HG03558 (cell line): ENCODE results near the gene HMGCS2.
"Not testable (repeated sequence)": the region's sequence is repeated elsewhere in the genome, so short reads cannot be mapped to it uniquely, and the experiment has no call there.

Source experiments
- ATAC-seq: cut with Tn5 transposase; IDR thresholded peaks from one replicate; pipeline ENCODE4 v1.9.1; 2021; ENCODE audit warnings: moderate number of reproducible peaks; ENCODE audit not compliant: unreplicated experiment; ENCODE audit errors: extremely low read depth

Gene HMGCS2

GRCh38 chr1:119790451-119791198, 21.9 kb upstream of the HMGCS2 start:
- no peak for ATAC-seq

- ATAC-seq, result no peak
Measured at GRCh38 chr1:119787776-119788175, 19.1 kb upstream of the HMGCS2 start.

GRCh38 chr1:119786473-119787050, 17.9 kb upstream of the HMGCS2 start:
- not testable (repeated sequence) for ATAC-seq

GRCh38 chr1:119786046-119786445, 17.3 kb upstream of the HMGCS2 start:
- not testable (repeated sequence) for ATAC-seq

GRCh38 chr1:119784191-119784781, 15.6 kb upstream of the HMGCS2 start:
- no peak for ATAC-seq

GRCh38 chr1:119783354-119784185, 14.9 kb upstream of the HMGCS2 start:
- no peak for ATAC-seq

GRCh38 chr1:119782631-119783325, 14.1 kb upstream of the HMGCS2 start:
- ATAC-seq, result no peak

GRCh38 chr1:119781434-119782210, 12.9 kb upstream of the HMGCS2 start:
- ATAC-seq, result no peak

- no peak for ATAC-seq
Measured at GRCh38 chr1:119779869-119780356, 11.2 kb upstream of the HMGCS2 start.

- ATAC-seq, result no peak
Measured at GRCh38 chr1:119778886-119779560, 10.3 kb upstream of the HMGCS2 start.

- no peak for ATAC-seq
Measured at GRCh38 chr1:119778359-119778758, 9.7 kb upstream of the HMGCS2 start.

- ATAC-seq, result no peak
Measured at GRCh38 chr1:119774746-119775490, 6.2 kb upstream of the HMGCS2 start.

GRCh38 chr1:119773711-119774241, 5.1 kb upstream of the HMGCS2 start:
- no peak for ATAC-seq

- no peak for ATAC-seq
Measured at GRCh38 chr1:119772298-119772697, 3.6 kb upstream of the HMGCS2 start.

- no peak for ATAC-seq
Measured at GRCh38 chr1:119771770-119772169, 3.1 kb upstream of the HMGCS2 start.

GRCh38 chr1:119771016-119771415, 2.3 kb upstream of the HMGCS2 start:
- ATAC-seq, result no peak

- ATAC-seq, result no peak
Measured at GRCh38 chr1:119767486-119767885, 1.2 kb downstream of the HMGCS2 start.

- ATAC-seq, result no peak
Measured at GRCh38 chr1:119766374-119766794, 2.3 kb downstream of the HMGCS2 start.
